Ishikawa (cell line): Measurements from ENCODE around the gene GRID1.

Experiments
- CEBPB ChIP-seq: IDR thresholded peaks from 2 replicates; pipeline ENCODE4 v1.6.1; 2012
- CREB1 ChIP-seq: IDR thresholded peaks from 2 replicates; pipeline ENCODE4 v1.6.1; 2012; ENCODE audit warnings: low read depth
- EGR1 ChIP-seq: IDR thresholded peaks from 2 replicates; pipeline ENCODE4 v1.6.1; 2012
- EP300 ChIP-seq: IDR thresholded peaks from 2 replicates; pipeline ENCODE4 v1.6.1; 2012; ENCODE audit warnings: borderline replicate concordance
- FOXM1 ChIP-seq: IDR thresholded peaks from 2 replicates; pipeline ENCODE4 v1.6.1; 2012; ENCODE audit warnings: low read depth, borderline replicate concordance
- NFIC ChIP-seq: IDR thresholded peaks from 2 replicates; pipeline ENCODE4 v1.6.1; 2012
- RAD21 ChIP-seq: IDR thresholded peaks from 2 replicates; pipeline ENCODE4 v1.6.1; 2012; ENCODE audit warnings: low read depth
- REST ChIP-seq: IDR thresholded peaks from 2 replicates; pipeline ENCODE4 v1.6.1; 2012; ENCODE audit warnings: low read depth, mild to moderate bottlenecking
- TAF1 ChIP-seq: IDR thresholded peaks from 2 replicates; pipeline ENCODE4 v1.6.1; 2012; ENCODE audit warnings: low read depth, mild to moderate bottlenecking
- TCF12 ChIP-seq: IDR thresholded peaks from 2 replicates; pipeline ENCODE4 v1.6.1; 2012; ENCODE audit warnings: low read depth
- TEAD4 ChIP-seq: IDR thresholded peaks from 2 replicates; pipeline ENCODE4 v1.6.1; 2012
- YY1 ChIP-seq: IDR thresholded peaks from 2 replicates; pipeline ENCODE4 v1.6.1; 2012; ENCODE audit warnings: low read depth
- ZBTB7A ChIP-seq: IDR thresholded peaks from 2 replicates; pipeline ENCODE4 v1.6.1; 2012; ENCODE audit warnings: low read depth
- TF ChIP-seq, protein P1 (sequence below): IDR thresholded peaks from 2 replicates; pipeline ENCODE4 v1.6.1; 2012
- TF ChIP-seq, protein P2 (sequence below): IDR thresholded peaks from 2 replicates; pipeline ENCODE4 v1.6.1; 2012

Gene GRID1

DNA sequence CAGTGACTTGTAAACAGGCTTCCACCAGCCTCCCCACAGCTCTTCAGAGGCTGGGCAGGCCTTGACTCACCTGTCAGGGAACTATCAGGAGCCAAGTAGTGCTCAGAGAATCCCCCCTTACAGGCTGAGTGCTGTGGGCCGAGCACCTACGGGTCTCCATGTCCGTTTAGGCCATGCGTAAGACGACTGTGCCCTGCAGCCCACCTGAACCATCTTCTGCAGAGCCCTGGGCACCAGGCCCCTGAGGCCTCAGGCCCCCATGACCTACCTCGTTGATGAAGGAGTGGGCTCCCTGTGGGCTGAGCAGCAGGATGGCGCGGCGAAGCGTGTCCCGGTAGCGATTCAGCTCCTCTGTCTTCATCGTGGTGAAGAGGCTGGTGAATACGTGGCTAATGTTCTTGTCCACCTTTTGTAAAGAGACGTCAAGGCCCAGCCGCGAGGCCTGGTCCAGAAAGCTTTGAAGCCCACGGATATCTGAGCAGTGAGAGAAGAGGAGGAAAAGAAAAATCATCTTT lies 228.0 kb downstream of the GRID1 start:
- no peak for TF ChIP-seq EGR1
- no peak for TF ChIP-seq EP300
- TF ChIP-seq CREB1: no peak
- no peak for TF ChIP-seq FOXM1
- TF ChIP-seq TCF12: no peak

GRCh38 chr10:86137561-86137960 lies 229.0 kb downstream of the GRID1 start:
- no peak for TF ChIP-seq TCF12
- TF ChIP-seq CREB1: no peak
- TF ChIP-seq, protein P1, sequence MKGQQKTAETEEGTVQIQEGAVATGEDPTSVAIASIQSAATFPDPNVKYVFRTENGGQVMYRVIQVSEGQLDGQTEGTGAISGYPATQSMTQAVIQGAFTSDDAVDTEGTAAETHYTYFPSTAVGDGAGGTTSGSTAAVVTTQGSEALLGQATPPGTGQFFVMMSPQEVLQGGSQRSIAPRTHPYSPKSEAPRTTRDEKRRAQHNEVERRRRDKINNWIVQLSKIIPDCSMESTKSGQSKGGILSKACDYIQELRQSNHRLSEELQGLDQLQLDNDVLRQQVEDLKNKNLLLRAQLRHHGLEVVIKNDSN: no peak
- no peak for TF ChIP-seq RAD21
- no peak for TF ChIP-seq CEBPB
- TF ChIP-seq FOXM1: no peak
- no peak for TF ChIP-seq REST
- TF ChIP-seq EP300: no peak
- no peak for TF ChIP-seq YY1
- TF ChIP-seq, protein P2, sequence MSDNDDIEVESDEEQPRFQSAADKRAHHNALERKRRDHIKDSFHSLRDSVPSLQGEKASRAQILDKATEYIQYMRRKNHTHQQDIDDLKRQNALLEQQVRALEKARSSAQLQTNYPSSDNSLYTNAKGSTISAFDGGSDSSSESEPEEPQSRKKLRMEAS: no peak
- no peak for TF ChIP-seq NFIC
- no peak for TF ChIP-seq EGR1
- TF ChIP-seq TAF1: no peak
- no peak for TF ChIP-seq TEAD4
- no peak for TF ChIP-seq ZBTB7A

- TF ChIP-seq REST (no peak), CEBPB (no peak), EGR1 (no peak), ZBTB7A (no peak), EP300 (no peak), NFIC (no peak), YY1 (no peak), TEAD4 (no peak), FOXM1 (no peak)
- TF ChIP-seq, protein P1: no peak
Measured at GRCh38 chr10:86136934-86137333, 229.7 kb downstream of the GRID1 start.

GRCh38 chr10:86135191-86135590 lies 231.4 kb downstream of the GRID1 start:
- TF ChIP-seq RAD21 (no peak), NFIC (no peak), TCF12 (no peak), CREB1 (no peak), ZBTB7A (no peak), CEBPB (no peak), FOXM1 (no peak)
- TF ChIP-seq, protein P1: no peak

DNA sequence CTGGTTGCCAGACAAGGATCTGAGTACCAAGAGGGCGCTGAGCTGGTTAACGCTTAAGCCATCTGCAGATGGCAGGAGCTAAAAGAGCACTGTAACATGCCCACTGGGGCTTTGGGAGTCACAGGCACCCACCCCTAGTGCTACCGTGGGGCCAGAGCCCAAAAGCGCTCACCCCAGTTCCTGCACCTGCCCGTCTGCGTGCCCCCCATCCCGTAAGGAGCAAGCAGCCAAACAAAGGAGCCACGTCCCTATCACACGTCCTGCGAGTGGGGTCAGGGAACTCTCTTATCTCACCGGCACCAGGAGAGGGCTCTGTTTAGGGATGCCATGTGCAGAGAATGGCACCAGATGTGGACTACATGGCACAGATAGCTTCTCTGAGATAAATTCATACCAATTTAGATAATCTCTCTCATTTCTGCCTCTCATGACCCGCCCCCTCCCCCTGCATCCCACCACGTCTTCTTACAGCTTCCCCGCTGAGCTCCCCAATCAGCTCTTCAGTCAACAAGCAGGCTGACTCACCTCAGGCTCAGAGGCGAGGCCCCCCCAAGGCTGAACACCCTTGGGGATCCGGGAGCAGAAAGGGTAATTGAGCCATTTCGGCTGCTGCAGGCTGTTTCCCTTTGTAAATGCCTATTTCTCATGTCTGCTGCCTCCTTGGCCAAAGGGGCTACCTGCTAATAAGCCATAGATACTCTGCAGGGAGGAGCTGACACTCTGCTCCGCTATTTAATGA lies 235.7 kb downstream of the GRID1 start:
- TF ChIP-seq TAF1: no peak
- TF ChIP-seq, protein P2: no peak
- TF ChIP-seq TEAD4: no peak
- TF ChIP-seq, protein P1: no peak
- TF ChIP-seq NFIC: no peak
- TF ChIP-seq REST: no peak
